OCI-LY7 (cell line): Measurements from ENCODE around the gene GFPT1. TPM values are rescaled to one million over a fixed set of nuclear protein-coding genes. Genes with fewer than 3 reads are reported as not detected.

Experiments
- BruUV-seq: library from RNA; stranded (reverse); fragments of 400-500 nt; replicated peaks from 2 replicates; lab custom pipeline; 2021; lab: Mats Ljungman, UMichigan
- CTCF ChIA-PET: fragments of 300-600 bp; sonication (Branson Sonifier 250); formaldehyde crosslinking; loops from one replicate; lab custom pipeline; 2022; ENCODE audit warnings: antibody characterized with exemption; ENCODE audit not compliant: unreplicated experiment; lab: Charles Lee
- POLR2A ChIA-PET: fragments of 300-600 bp; sonication (Branson Sonifier 250); formaldehyde crosslinking; loops from one replicate; lab custom pipeline; 2022; ENCODE audit warnings: antibody characterized with exemption; lab: Charles Lee
- DNase-seq: peaks from one replicate; pipeline ENCODE4 v3.0.0-alpha.2; 2015; ENCODE audit warnings: low spot score
- H2AFZ ChIP-seq: fragments of 200-600 bp; sonication (generic), shearing (Covaris generic); 2 replicates; pipeline ENCODE4 v1.6.1; 2014; ENCODE audit warnings: mild to moderate bottlenecking, antibody characterized with exemption, low read length, moderate library complexity
- H3K27ac ChIP-seq: fragments of 200-600 bp; sonication (generic); 2 replicates; pipeline ENCODE4 v1.5.1; 2014; ENCODE audit warnings: mixed run types, low read depth, mild to moderate bottlenecking, moderate library complexity, low read length, inconsistent platforms; ENCODE audit not compliant: poor library complexity, severe bottlenecking
- H3K36me3 ChIP-seq: fragments of 200-600 bp; sonication (generic); 2 replicates; pipeline ENCODE4 v1.6.1; 2014; ENCODE audit warnings: mild to moderate bottlenecking, antibody characterized with exemption, low read length, moderate library complexity, mixed read lengths; ENCODE audit not compliant: insufficient read depth
- H3K4me1 ChIP-seq: fragments of 200-600 bp; sonication (generic); 2 replicates; pipeline ENCODE4 v1.5.1; 2014; ENCODE audit warnings: mild to moderate bottlenecking, low read length; ENCODE audit not compliant: insufficient read depth, poor library complexity, severe bottlenecking
- H3K4me2 ChIP-seq: fragments of 200-600 bp; sonication (generic); 2 replicates; pipeline ENCODE4 v1.6.1; 2014; ENCODE audit warnings: mild to moderate bottlenecking, low read length
- H3K4me3 ChIP-seq: fragments of 200-600 bp; sonication (generic); 2 replicates; pipeline ENCODE4 v1.5.1; 2014; ENCODE audit warnings: mild to moderate bottlenecking, low read depth, low read length; ENCODE audit not compliant: poor library complexity, severe bottlenecking
- H3K79me2 ChIP-seq: fragments of 200-600 bp; sonication (generic); 2 replicates; pipeline ENCODE4 v1.6.1; 2016; ENCODE audit warnings: low read depth, mild to moderate bottlenecking, low read length, moderate library complexity, mixed read lengths; ENCODE audit not compliant: insufficient read depth
- H3K9me2 ChIP-seq: fragments of 200-600 bp; sonication (generic); 2 replicates; pipeline ENCODE4 v1.6.1; 2016; ENCODE audit warnings: mild to moderate bottlenecking, low read length, mixed read lengths; ENCODE audit not compliant: insufficient read depth
- H3K9me3 ChIP-seq: fragments of 200-600 bp; sonication (generic); 2 replicates; pipeline ENCODE4 v1.6.1; 2014; ENCODE audit warnings: mild to moderate bottlenecking, mixed run types, low read length, mixed read lengths
- H4K20me1 ChIP-seq: fragments of 200-600 bp; sonication (generic); 2 replicates; pipeline ENCODE4 v1.6.1; 2014; ENCODE audit warnings: mild to moderate bottlenecking, antibody characterized with exemption, low read length, moderate library complexity, mixed read lengths; ENCODE audit not compliant: insufficient read depth
- EZH2phosphoT487 ChIP-seq: fragments of 200-600 bp; sonication (generic); IDR thresholded peaks from 2 replicates; pipeline ENCODE4 v1.6.1; 2018; ENCODE audit warnings: low read depth, borderline replicate concordance, mild to moderate bottlenecking, mixed run types, antibody characterized with exemption, low read length, moderate library complexity, mixed read lengths
- intact Hi-C: fragments of 100-400 bp; cut with micrococcal nuclease; formaldehyde crosslinking; loops from one replicate; pipeline ENCODE4 v1.10.0; 2022; ENCODE audit not compliant: unreplicated experiment
- total RNA-seq, 2 experiments: library from RNA; depleted of rRNA in 1 of 2; stranded (reverse); fragments of >200 nt in 1 of 2; shearing (Covaris generic) in 1 of 2; gene quantifications; 2 replicates each; pipeline ENCODE4 v1.2.3, GENCODE V29; 2014 to 2022
- TF ChIP-seq, protein P1 (sequence below): fragments of 200-600 bp; sonication (generic); conservative IDR thresholded peaks from 2 replicates; pipeline ENCODE4 v1.5.1; 2014; ENCODE audit warnings: mild to moderate bottlenecking, antibody characterized with exemption, low read length, moderate library complexity, mixed read lengths

GFPT1 gene
- total RNA-seq, 2 experiments from 2014 or later: 11.0 to 31.2 TPM

GRCh38 chr2:69298862-69299261 lies 88.2 kb downstream of the GFPT1 start:
- no peaks in the 10 kb centered on the region for H4K20me1 ChIP-seq
- no peaks in the 10 kb centered on the region for H3K9me3 ChIP-seq
- DNase-seq: no peak
- no peaks in the 10 kb centered on the region for H3K9me2 ChIP-seq
- no peak for TF ChIP-seq EZH2phosphoT487
- TF ChIP-seq, protein P1, sequence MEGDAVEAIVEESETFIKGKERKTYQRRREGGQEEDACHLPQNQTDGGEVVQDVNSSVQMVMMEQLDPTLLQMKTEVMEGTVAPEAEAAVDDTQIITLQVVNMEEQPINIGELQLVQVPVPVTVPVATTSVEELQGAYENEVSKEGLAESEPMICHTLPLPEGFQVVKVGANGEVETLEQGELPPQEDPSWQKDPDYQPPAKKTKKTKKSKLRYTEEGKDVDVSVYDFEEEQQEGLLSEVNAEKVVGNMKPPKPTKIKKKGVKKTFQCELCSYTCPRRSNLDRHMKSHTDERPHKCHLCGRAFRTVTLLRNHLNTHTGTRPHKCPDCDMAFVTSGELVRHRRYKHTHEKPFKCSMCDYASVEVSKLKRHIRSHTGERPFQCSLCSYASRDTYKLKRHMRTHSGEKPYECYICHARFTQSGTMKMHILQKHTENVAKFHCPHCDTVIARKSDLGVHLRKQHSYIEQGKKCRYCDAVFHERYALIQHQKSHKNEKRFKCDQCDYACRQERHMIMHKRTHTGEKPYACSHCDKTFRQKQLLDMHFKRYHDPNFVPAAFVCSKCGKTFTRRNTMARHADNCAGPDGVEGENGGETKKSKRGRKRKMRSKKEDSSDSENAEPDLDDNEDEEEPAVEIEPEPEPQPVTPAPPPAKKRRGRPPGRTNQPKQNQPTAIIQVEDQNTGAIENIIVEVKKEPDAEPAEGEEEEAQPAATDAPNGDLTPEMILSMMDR: no peak
- no peaks in the 10 kb centered on the region for H3K36me3 ChIP-seq
- no peak overlapping the region for H3K4me2 ChIP-seq
- H3K4me3 ChIP-seq: no peak overlapping the region
- H2AFZ ChIP-seq: no peak overlapping the region
- no peaks in the 10 kb centered on the region for H3K79me2 ChIP-seq
- no peak overlapping the region for H3K27ac ChIP-seq
- ChIA-PET POLR2A (no interaction called here), CTCF (no interaction called here)
- BruUV-seq: no TSS peak
- intact Hi-C loops: no loop called here
- H3K4me1 ChIP-seq: no peaks in the 10 kb centered on the region

- H3K9me2 ChIP-seq: no peaks in the 10 kb centered on the region
- no peaks in the 10 kb centered on the region for H3K4me1 ChIP-seq
- intact Hi-C loops: no loop called here
- CTCF ChIA-PET: no interaction called here
- no peak overlapping the region for H2AFZ ChIP-seq
- no peaks in the 10 kb centered on the region for H3K36me3 ChIP-seq
- no peak for DNase-seq
- H3K4me3 ChIP-seq: no peak overlapping the region
- H3K79me2 ChIP-seq: no peaks in the 10 kb centered on the region
- TF ChIP-seq EZH2phosphoT487: no peak
- TF ChIP-seq, protein P1: no peak
- no peak overlapping the region for H3K27ac ChIP-seq
- POLR2A ChIA-PET: no interaction called here
- no peaks in the 10 kb centered on the region for H4K20me1 ChIP-seq
- H3K9me3 ChIP-seq: no peaks in the 10 kb centered on the region
- BruUV-seq: no TSS peak
- no peak overlapping the region for H3K4me2 ChIP-seq
These were observed 88.8 kb downstream of the GFPT1 start for GRCh38 chr2:69298261-69298660.

DNA sequence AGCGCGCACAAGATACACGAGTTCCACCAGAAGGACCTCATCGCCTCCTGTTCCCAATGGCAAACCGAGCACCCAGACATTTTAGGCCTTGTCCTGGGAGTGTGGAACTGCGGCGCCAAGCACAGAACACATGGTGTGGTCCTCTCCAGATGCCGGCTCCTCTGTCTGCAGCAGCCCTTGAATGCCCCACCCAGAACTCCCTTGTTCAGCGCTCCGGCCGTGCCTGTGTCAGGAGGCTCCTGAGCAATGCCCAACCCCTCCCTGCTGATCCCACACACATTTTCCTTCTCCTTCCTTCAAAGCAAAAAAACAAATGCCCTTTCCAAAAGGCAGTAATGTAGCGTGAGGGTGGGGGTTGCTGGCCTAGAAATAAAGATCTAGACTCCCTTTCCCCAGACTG lies 89.8 kb downstream of the GFPT1 start:
- POLR2A ChIA-PET: no interaction called here
- Histone ChIP-seq H3K9me3 (no peaks in the 10 kb centered on the region), H3K4me1 (no peaks in the 10 kb centered on the region), H3K9me2 (no peaks in the 10 kb centered on the region), H3K4me3 (no peak overlapping the region), H3K4me2 (no peak overlapping the region), H3K27ac (no peak overlapping the region), H3K36me3 (no peaks in the 10 kb centered on the region), H3K79me2 (no peaks in the 10 kb centered on the region), H2AFZ (no peak overlapping the region), H4K20me1 (no peaks in the 10 kb centered on the region)
- no peak for DNase-seq
- TF ChIP-seq, protein P1: no peak
- no peak for TF ChIP-seq EZH2phosphoT487
- BruUV-seq: no TSS peak
- intact Hi-C loops: no loop called here
- CTCF ChIA-PET: no interaction called here
